ENCODE results near the gene MEP1A. TPM values are rescaled to one million over a fixed set of nuclear protein-coding genes. Genes with fewer than 3 reads are reported as not detected.
A peak's percentile ranks its signal among the peaks of the same experiment; 100 is the strongest.

MEP1A gene
- total and polyA plus RNA-seq, 9 of the 15 experiments (the other 6 are each of a cell fraction or from before 2014, with no cell fraction given): not detected

GRCh38 chr6:46848684-46849360 is 55.6 kb downstream of the MEP1A start:
- H3K9ac ChIP-seq (ENCODE audit: insufficient read depth in 1 of 2, low read depth in 2 of 2, low read length in 2 of 2): no peak overlapping the region
- no peak overlapping the region for H3K4me3 ChIP-seq
- peak overlapping the region; percentile 39 for H3K4me2 ChIP-seq (ENCODE audit: insufficient read depth, low read length)
- H3K36me3 ChIP-seq (ENCODE audit: control insufficient read depth, insufficient read depth, low read length): no peaks in the 10 kb centered on the region
- WGBS (ENCODE audit: insufficient coverage, low coverage, missing lambda C conversion rate): 4% methylated on average over 25 of the region's 25 CpGs
- peaks cover 0 to 5% of the 10 kb centered on the region in 2 experiments; a peak in 2 of 5 replicates for H3K4me1 ChIP-seq (replicated peaks in 1 of 2; ENCODE audit: control insufficient read depth in 2 of 2, insufficient read depth in 2 of 2, low read length in 2 of 2)
- BruUV-seq (replicated peaks): no TSS peak
- no peaks in the 10 kb centered on the region for H3K9me1 ChIP-seq (ENCODE audit: control insufficient read depth, insufficient read depth, low read length)
- H3K79me2 ChIP-seq (ENCODE audit: control insufficient read depth, insufficient read depth, low read length): no peaks in the 10 kb centered on the region
- H3K27ac ChIP-seq (ENCODE audit: extremely low read depth, low read depth, low read length): no peak overlapping the region
- ChIA-PET CTCF (ENCODE audit: low intra/inter-chr PET ratio) (interaction anchor here (0.7 to 1.5 kb wide), 2 partner anchors 142 to 201 kb away, joined by 4 to 5 read pairs; no protein-coding TSS in a partner anchor), POLR2A (interaction anchor here (0.7 to 1.1 kb wide), 4 partner anchors 22 to 586 kb away, joined by 3 read pairs; no protein-coding TSS in a partner anchor)
- in situ Hi-C loops (cut with MboI) (loop anchor here (10.0 kb wide), 1 partner anchor 466 kb away; no protein-coding TSS in a partner anchor), intact Hi-C loops (cut with micrococcal nuclease) (loop anchor here (1.0 to 2.0 kb wide), 3 partner anchors 142 to 462 kb away; no protein-coding TSS in a partner anchor)
- no peaks in the 10 kb centered on the region for H3K9me3 ChIP-seq (replicated peaks; ENCODE audit: control insufficient read depth, insufficient read depth, low read depth, low read length)
- H4K20me1 ChIP-seq (replicated peaks; ENCODE audit: control insufficient read depth, insufficient read depth, low read length): no peaks in the 10 kb centered on the region
- DNase-seq (ENCODE audit: extremely low read depth in 1 of 4, low spot score in 3 of 4) (peak; percentile 75 to 87 (median 80)), ATAC-seq (peak; percentile 100), FAIRE-seq (peak; percentile 29)
- H2AFZ ChIP-seq (ENCODE audit: low read depth, low read length): peak overlapping the region; percentile 82
- peaks cover 0 to 5% of the 10 kb centered on the region in 2 experiments; a peak in 1 of 5 replicates for H3K27me3 ChIP-seq (ENCODE audit: control insufficient read depth in 2 of 2, insufficient read depth in 2 of 2, low read length in 2 of 2)
- no peak for TF ChIP-seq PHB (CRISPR knock-in tag; IDR thresholded peaks at IDR 0.05)
- TF ChIP-seq PBX2 (CRISPR knock-in tag; IDR thresholded peaks at IDR 0.05; ENCODE audit: low read depth): peak; percentile 42; the same call in 1 of the 2 replicates
- peak; percentile 60 for TF ChIP-seq PBX2 (tag; conservative IDR thresholded peaks at IDR 0.05; ENCODE audit: low read depth)
- TF ChIP-seq ZNF75A (CRISPR knock-in tag; IDR thresholded peaks at IDR 0.05): no peak
- peak; percentile 82 for TF ChIP-seq CTCFL (IDR thresholded peaks at IDR 0.05; ENCODE audit: borderline replicate concordance, insufficient read depth, low read depth, low read length, poor library complexity, severe bottlenecking)
- no peak for TF ChIP-seq ATF6 (CRISPR knock-in tag; IDR thresholded peaks at IDR 0.05)
- TF ChIP-seq PKNOX1 (IDR thresholded peaks at IDR 0.05): peak; percentile 88
- TF ChIP-seq STAG1 (CRISPR knock-in tag; IDR thresholded peaks at IDR 0.05; ENCODE audit: borderline replicate concordance): peak; percentile 88; the same call in 1 of the 2 replicates
- TF ChIP-seq SMC3 (conservative IDR thresholded peaks at IDR 0.05; ENCODE audit: insufficient read depth, low read depth, low read length): peak; percentile 80
- peak; percentile 77 to 88 for TF ChIP-seq RAD21 (CRISPR knock-in tag; conservative IDR thresholded peaks at IDR 0.05 in 1 of 2, IDR thresholded peaks at IDR 0.05 in 1 of 2)
- TF ChIP-seq CBX3 (IDR thresholded peaks at IDR 0.05; ENCODE audit: borderline replicate concordance in 1 of 2, low read length in 2 of 2): peak in 1 of 2 experiments; percentile 49; a peak in 1 of 3 replicates

All from K562 (cell line).